ENCODE results near the gene MYL10.

MYL10 gene

GRCh38 chr7:101634196-101634717 is 5.2 kb upstream of the MYL10 start:
- H3K4me3 ChIP-seq (IDR thresholded peaks at IDR 0.05; ENCODE audit: insufficient read depth, low read depth, low read length) = no peak overlapping the region
- H3K27ac ChIP-seq = no peak overlapping the region
- no peak overlapping the region for H2AFZ ChIP-seq (ENCODE audit: low read depth)
- no peaks in the 10 kb centered on the region for H3K79me2 ChIP-seq (ENCODE audit: insufficient read depth, low read depth)
- TF ChIP-seq, protein P1, sequence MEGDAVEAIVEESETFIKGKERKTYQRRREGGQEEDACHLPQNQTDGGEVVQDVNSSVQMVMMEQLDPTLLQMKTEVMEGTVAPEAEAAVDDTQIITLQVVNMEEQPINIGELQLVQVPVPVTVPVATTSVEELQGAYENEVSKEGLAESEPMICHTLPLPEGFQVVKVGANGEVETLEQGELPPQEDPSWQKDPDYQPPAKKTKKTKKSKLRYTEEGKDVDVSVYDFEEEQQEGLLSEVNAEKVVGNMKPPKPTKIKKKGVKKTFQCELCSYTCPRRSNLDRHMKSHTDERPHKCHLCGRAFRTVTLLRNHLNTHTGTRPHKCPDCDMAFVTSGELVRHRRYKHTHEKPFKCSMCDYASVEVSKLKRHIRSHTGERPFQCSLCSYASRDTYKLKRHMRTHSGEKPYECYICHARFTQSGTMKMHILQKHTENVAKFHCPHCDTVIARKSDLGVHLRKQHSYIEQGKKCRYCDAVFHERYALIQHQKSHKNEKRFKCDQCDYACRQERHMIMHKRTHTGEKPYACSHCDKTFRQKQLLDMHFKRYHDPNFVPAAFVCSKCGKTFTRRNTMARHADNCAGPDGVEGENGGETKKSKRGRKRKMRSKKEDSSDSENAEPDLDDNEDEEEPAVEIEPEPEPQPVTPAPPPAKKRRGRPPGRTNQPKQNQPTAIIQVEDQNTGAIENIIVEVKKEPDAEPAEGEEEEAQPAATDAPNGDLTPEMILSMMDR (conservative IDR thresholded peaks at IDR 0.05; ENCODE audit: low read depth, low read length) = no peak
- no peaks in the 10 kb centered on the region for H3K4me1 ChIP-seq (ENCODE audit: low read depth, poor library complexity, severe bottlenecking)
- no peaks in the 10 kb centered on the region for H3K36me3 ChIP-seq (ENCODE audit: insufficient read depth)
- no peaks in the 10 kb centered on the region for H3K27me3 ChIP-seq (ENCODE audit: insufficient read depth, low read depth)
- H3K9ac ChIP-seq = no peak overlapping the region
- no peaks in the 10 kb centered on the region for H4K20me1 ChIP-seq (ENCODE audit: insufficient read depth)
- no peak overlapping the region for H3K4me2 ChIP-seq

DNA sequence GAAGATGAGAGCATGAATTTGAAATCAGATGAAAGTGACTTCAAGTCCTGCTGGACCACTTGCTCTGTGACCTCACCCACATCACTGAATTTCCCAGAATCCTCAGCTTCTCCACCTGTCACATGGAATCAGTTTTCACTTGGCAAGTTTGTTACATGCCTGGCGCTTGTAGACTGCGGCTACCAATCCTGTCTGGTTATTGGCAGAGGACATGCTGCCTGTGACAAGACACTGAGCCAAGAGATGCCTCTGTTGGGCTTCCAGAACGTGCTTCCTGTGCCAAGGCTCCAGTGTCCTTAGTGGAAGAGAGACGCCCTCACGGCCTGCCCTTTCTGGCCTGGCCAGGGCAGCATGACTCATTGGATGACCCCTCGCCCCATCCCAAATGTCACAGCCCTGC is 4.4 kb upstream of the MYL10 start:
- Histone ChIP-seq H3K27ac (no peak overlapping the region), H3K9ac (no peak overlapping the region), H2AFZ (ENCODE audit: low read depth) (no peak overlapping the region)

DNA sequence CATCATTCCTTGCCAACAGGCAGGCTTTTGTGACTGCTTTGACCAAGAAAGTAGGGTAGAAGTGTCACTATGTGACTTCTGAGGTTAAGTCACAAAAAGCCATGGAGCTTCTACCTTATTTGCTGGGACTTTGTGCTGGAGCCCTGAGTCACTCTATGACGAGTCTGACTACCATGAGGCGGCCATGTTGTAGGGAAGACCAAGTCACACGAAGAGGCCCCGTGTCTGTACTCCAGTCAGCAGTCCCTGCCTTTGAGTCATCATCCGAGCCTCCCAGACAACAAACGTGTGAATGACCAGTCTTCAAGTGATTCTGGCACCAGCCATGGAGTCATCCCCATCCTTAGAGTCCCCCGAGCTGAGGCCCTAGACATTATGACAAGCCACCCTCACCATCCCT is 3.5 kb upstream of the MYL10 start:
- no peak overlapping the region for H3K4me2 ChIP-seq
- H3K9ac ChIP-seq = no peak overlapping the region
- 0 out of 2 replicates have a peak, but pooled peaks cover 5% of the 10 kb centered on the region for H3K27me3 ChIP-seq (ENCODE audit: insufficient read depth, low read depth)
- TF ChIP-seq, protein P1 (conservative IDR thresholded peaks at IDR 0.05; ENCODE audit: low read depth, low read length) = no peak
- H2AFZ ChIP-seq (ENCODE audit: low read depth) = no peak overlapping the region
- H3K27ac ChIP-seq = no peak overlapping the region
- H3K36me3 ChIP-seq (ENCODE audit: insufficient read depth) = no peaks in the 10 kb centered on the region
- no peak overlapping the region for H3K4me3 ChIP-seq (IDR thresholded peaks at IDR 0.05; ENCODE audit: insufficient read depth, low read depth, low read length)
- H3K4me1 ChIP-seq (ENCODE audit: low read depth, poor library complexity, severe bottlenecking) = no peaks in the 10 kb centered on the region
- no peaks in the 10 kb centered on the region for H4K20me1 ChIP-seq (ENCODE audit: insufficient read depth)
- H3K79me2 ChIP-seq (ENCODE audit: insufficient read depth, low read depth) = no peaks in the 10 kb centered on the region

More for the DNA sequence above, 4.4 kb upstream of the MYL10 start:
- Histone ChIP-seq H3K4me2 (no peak overlapping the region), H3K27me3 (ENCODE audit: insufficient read depth, low read depth) (0 out of 2 replicates have a peak, but pooled peaks cover 5% of the 10 kb centered on the region), H3K79me2 (ENCODE audit: insufficient read depth, low read depth) (no peaks in the 10 kb centered on the region), H3K4me3 (IDR thresholded peaks at IDR 0.05; ENCODE audit: insufficient read depth, low read depth, low read length) (no peak overlapping the region), H3K4me1 (ENCODE audit: low read depth, poor library complexity, severe bottlenecking) (no peaks in the 10 kb centered on the region), H4K20me1 (ENCODE audit: insufficient read depth) (no peaks in the 10 kb centered on the region), H3K36me3 (ENCODE audit: insufficient read depth) (no peaks in the 10 kb centered on the region)
- TF ChIP-seq, protein P1 (conservative IDR thresholded peaks at IDR 0.05; ENCODE audit: low read depth, low read length) = no peak

DNA sequence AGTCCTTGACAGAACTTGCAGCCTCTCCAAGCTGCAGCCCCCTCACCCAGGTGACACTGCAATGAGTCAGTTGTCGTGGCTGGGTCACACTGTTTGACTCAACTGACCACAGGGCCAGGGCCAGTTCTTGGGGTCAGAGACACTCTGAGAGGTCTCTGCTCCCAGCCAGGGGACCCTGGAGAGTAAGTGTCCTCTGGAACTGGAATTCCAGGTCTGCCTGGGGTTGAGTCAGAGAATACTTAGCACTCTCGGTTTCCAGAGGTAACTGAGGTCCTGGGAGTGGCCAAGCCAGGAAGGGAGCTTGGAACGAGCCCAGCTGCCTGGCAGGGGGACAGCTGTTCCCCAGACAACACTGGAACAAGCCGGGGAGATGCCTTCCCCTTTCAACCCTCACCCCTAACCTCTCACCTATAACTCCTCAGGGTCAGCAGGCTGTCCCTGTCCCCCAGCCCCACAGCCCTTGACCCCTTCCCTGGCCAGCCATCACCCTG is 2.2 kb upstream of the MYL10 start:
- H3K4me1 ChIP-seq (ENCODE audit: low read depth, poor library complexity, severe bottlenecking) = no peaks in the 10 kb centered on the region
- H4K20me1 ChIP-seq (ENCODE audit: insufficient read depth) = no peaks in the 10 kb centered on the region
- H2AFZ ChIP-seq (ENCODE audit: low read depth) = no peak overlapping the region
- no peak overlapping the region for H3K27ac ChIP-seq
- TF ChIP-seq, protein P1 (conservative IDR thresholded peaks at IDR 0.05; ENCODE audit: low read depth, low read length) = no peak
- no peaks in the 10 kb centered on the region for H3K36me3 ChIP-seq (ENCODE audit: insufficient read depth)
- no peak overlapping the region for H3K9ac ChIP-seq
- H3K27me3 ChIP-seq (ENCODE audit: insufficient read depth, low read depth) = peaks cover 11% of the 10 kb centered on the region
- H3K4me2 ChIP-seq = no peak overlapping the region
- H3K79me2 ChIP-seq (ENCODE audit: insufficient read depth, low read depth) = no peaks in the 10 kb centered on the region
- H3K4me3 ChIP-seq (IDR thresholded peaks at IDR 0.05; ENCODE audit: insufficient read depth, low read depth, low read length) = no peak overlapping the region

Measured in KMS-11 (cell line).